Tibial nerve (tissue), 4 donors: ENCODE measurements around the gene RHOBTB1. TPM values are rescaled to one million over a fixed set of nuclear protein-coding genes. Genes with fewer than 3 reads are reported as not detected.

Experiments
- small RNA-seq: library from RNA; depleted of rRNA; stranded (forward); fragments of <200 nt; gene quantifications from one replicate; pipeline ENCODE3, GENCODE V24; 2016
- total RNA-seq, 4 donors: library from RNA; depleted of rRNA; stranded (reverse); fragments of >200 nt; gene quantifications; one replicate each; pipeline ENCODE4 v1.1.0, GENCODE V29; 2016

Gene RHOBTB1
- total RNA-seq, 4 donors from 2014 or later: 5.7 to 28.2 (median 5.9) TPM

Small RNAs within 50 kb of the gene (small RNA-seq; reads per million reads assigned to genes)
- gene RNU2-72P: not detected

Other genes starting within 250 kb of the RHOBTB1 start
- gene CDK1, start 165.7 kb downstream of the RHOBTB1 start, total RNA-seq: 1 to 10 TPM in 3 of 4 donors, under 1 TPM in 1; 0.66 to 3.5 (median 3.0) TPM